T-helper 2 cell treated with Interferon-gamma antibody and Interleukin-4, amounts not matched to agents 5 μg/mL and 100 μg/mL, for 36 hours (primary cell): ENCODE results near the gene INPP5K.

Experiments used
- DNase-seq: peaks from one replicate; pipeline ENCODE4 v3.0.0; 2021; ENCODE audit warnings: low spot score
- H3K27ac Mint-ChIP-seq: one replicate; pipeline ENCODE4 v1.8.0; 2021; ENCODE audit warnings: mild to moderate bottlenecking, mixed read lengths
- H3K27me3 Mint-ChIP-seq: one replicate; pipeline ENCODE4 v1.8.0; 2021; ENCODE audit warnings: low read depth, mixed read lengths
- H3K36me3 Mint-ChIP-seq: one replicate; pipeline ENCODE4 v1.8.0; 2021; ENCODE audit warnings: low read depth, mixed read lengths
- H3K4me1 Mint-ChIP-seq: one replicate; pipeline ENCODE4 v1.8.0; 2021; ENCODE audit warnings: low read depth, mixed read lengths
- H3K4me3 Mint-ChIP-seq: one replicate; pipeline ENCODE4 v1.8.0; 2022; ENCODE audit warnings: mild to moderate bottlenecking, moderate library complexity, mixed read lengths
- H3K9me3 Mint-ChIP-seq: one replicate; pipeline ENCODE4 v1.8.0; 2021; ENCODE audit warnings: mixed read lengths

The INPP5K gene

GRCh38 chr17:1491443-1492248 is 24.8 kb downstream of the INPP5K start:
- peaks cover 7% of the 10 kb centered on the region for H3K36me3 Mint-ChIP-seq
- peak overlapping the region; percentile 91 for H3K27ac Mint-ChIP-seq
- peak; percentile 70 for DNase-seq
- peak overlapping the region; percentile 85 for H3K4me3 Mint-ChIP-seq
- H3K9me3 Mint-ChIP-seq = no peaks in the 10 kb centered on the region
- peaks cover 18% of the 10 kb centered on the region for H3K4me1 Mint-ChIP-seq
- peaks cover 3% of the 10 kb centered on the region for H3K27me3 Mint-ChIP-seq

DNA sequence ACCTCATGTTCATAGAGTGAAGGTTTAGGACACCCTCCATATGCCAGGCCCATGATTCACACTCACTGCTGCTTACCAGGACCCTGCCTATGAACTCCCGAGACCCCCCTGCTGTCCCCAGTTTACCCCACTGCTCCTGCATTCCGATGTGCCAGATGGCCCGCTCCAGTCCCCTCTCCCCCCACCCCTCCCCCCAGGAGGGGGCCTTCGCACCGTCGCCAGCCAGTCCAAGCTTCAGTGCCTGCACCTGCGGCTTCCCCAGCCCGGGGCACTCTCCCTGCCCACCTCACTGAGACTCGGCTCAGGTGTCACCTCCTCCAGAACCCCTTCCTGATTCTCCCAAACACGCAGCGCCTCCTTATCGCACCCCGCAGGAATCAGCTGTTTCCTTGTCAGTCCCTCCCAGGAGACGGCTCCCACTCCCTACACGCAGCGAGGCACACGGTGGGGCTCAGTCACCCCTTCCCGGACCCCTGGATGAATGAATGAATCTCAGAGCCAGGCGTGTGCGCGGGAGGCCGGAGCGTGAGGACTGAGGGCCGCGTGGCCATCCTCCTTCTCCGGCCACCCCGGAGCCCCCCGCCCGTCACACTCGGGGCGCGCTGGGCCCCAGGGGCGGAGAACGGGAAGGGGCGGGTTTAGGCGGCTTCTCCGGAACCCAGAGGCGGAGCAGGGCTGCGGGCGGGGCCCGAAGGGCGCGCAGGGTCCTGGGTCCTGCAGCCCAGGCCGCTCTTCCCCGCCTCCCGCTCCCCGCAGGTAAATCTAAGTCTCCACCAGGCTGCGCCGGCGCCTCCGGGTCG is 25.6 kb downstream of the INPP5K start:
- Mint-ChIP-seq H3K27me3 (peaks cover 3% of the 10 kb centered on the region), H3K4me1 (peaks cover 18% of the 10 kb centered on the region), H3K27ac (peak overlapping the region; percentile 18), H3K9me3 (no peaks in the 10 kb centered on the region), H3K4me3 (peak overlapping the region; percentile 66), H3K36me3 (peaks cover 6% of the 10 kb centered on the region)
- DNase-seq = peak; percentile 70

DNA sequence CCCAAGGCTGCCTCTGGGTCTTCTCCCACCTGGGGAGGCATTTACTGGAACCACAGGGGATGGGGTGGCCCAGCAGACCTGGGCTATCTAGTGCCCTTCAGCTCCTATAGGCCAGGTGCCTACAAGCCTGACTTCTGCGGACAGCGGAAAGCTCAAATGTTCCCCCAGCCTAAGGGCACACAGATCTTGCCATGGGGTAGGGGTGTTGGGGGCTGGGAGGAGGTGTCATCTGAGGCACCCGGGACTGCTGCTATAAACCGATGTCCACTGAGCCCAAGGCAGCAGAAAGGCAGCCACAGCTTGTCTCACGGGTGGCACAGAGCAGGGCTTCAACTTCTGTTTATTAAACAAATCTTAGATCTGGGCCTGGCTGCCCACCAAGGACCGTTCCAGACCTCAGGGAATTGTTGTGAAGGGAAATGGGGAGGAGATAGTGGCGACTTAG is 27.6 kb downstream of the INPP5K start:
- peaks cover 3% of the 10 kb centered on the region for H3K27me3 Mint-ChIP-seq
- DNase-seq = no peak
- no peaks in the 10 kb centered on the region for H3K36me3 Mint-ChIP-seq
- peak overlapping the region; percentile 77 for H3K4me3 Mint-ChIP-seq
- H3K9me3 Mint-ChIP-seq = no peaks in the 10 kb centered on the region
- H3K4me1 Mint-ChIP-seq = peaks cover 22% of the 10 kb centered on the region
- H3K27ac Mint-ChIP-seq = no peak overlapping the region

- DNase-seq = peak; percentile 68
- Mint-ChIP-seq H3K4me1 (peaks cover 22% of the 10 kb centered on the region), H3K9me3 (no peaks in the 10 kb centered on the region), H3K4me3 (peak overlapping the region; percentile 82), H3K27me3 (peaks cover 3% of the 10 kb centered on the region), H3K36me3 (peaks cover 5% of the 10 kb centered on the region), H3K27ac (peak overlapping the region; percentile 63)
Observed at GRCh38 chr17:1487939-1488825, 28.2 kb downstream of the INPP5K start.

DNA sequence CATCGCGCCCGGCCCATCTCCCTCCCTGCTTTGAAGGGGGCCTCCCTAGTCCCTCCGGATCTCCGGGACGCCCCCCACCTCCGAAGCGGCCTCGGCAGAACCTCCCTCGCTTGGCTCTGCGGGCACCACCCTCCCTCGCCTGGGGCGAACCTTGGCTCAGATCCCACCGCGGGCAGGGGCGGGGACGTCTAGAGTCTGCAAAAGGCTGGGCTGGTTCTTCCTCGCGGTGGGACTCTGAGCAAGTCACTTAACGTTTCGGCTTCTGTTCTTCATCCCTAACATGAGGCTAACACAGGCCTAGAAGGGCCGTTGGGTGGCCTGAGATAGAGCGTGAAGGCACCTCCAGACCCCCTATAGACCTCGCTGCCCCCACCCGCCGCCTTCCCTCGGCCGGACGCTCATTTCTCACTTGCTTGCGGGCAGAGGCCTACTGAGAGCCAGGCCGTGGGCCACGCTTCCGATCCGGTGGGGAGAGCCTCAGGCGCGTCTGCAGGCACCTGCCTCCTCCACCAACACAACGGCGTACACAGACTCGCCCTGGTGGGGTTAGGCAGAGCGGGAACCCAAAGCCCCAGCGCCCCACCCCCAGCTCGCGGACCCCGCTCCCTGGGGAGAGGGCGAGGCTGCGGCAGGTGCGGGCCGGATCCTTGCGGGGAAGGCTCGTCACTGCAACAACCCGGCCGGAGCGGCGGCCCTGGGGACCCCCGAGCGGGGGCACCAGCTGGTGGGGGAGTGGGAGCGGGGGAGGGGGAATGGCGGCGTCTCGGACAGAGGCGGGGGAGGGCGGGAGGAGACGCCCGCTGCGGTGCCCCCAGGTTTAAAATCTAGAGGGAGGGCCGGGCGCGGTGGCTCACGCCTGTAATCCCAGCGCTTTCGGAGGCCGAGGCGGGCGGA is 29.4 kb downstream of the INPP5K start:
- Mint-ChIP-seq H3K27me3 (peaks cover 3% of the 10 kb centered on the region), H3K36me3 (peaks cover 5% of the 10 kb centered on the region), H3K27ac (peak overlapping the region; percentile 81), H3K9me3 (no peaks in the 10 kb centered on the region), H3K4me3 (peak overlapping the region; percentile 82), H3K4me1 (peaks cover 21% of the 10 kb centered on the region)
- peak; percentile 49 for DNase-seq

DNA sequence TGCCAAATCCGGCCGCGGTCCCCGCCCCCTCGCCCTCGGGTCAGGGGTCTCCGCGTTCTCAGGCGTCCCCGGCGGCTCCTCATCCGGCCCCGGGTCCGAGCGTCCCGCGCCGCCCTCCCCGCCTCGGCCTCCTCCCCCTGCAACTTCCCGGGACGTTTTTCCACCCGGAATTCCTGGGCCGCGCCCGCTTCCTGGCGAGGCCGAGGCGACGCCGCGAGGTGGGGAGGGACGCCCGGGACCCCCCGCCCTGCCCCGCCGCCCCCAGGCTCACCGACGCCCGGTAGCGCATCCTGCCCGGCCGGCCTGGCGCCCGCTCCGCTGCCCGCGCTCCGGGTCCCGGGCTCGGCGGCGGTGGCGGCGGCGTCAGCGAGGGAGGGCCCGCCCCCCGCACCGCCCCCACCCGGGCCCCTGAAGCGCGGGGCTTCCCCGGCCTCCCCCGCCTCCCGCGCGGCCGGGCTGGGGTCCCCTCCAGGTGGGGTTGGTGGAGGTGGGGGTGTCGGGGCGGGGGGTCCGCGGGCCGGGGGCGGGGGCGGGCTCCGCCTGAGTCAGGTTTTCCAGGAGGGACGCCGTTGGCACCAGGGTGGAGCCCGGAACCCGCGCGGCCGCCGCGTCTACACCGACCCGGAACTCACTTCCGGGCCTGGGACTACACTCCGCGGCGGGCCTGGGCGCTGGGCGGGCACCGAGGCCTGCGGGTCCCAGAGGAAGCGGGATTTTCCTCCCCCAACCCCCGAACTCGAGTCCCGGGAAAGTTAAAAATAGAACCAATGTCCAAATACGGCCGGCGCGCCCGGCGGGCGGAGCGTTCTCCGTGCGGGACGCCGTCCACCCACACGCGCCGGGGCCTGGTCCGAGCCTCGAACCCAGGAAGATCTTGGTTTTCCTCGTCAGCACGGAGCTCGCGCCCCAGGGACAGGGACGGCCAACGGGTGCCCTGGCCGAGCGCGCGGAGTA is 30.7 kb downstream of the INPP5K start:
- Mint-ChIP-seq H3K36me3 (peaks cover 12% of the 10 kb centered on the region), H3K4me3 (peak overlapping the region; percentile 79), H3K9me3 (no peaks in the 10 kb centered on the region), H3K27me3 (no peaks in the 10 kb centered on the region), H3K27ac (no peak overlapping the region), H3K4me1 (peaks cover 20% of the 10 kb centered on the region)
- peak; percentile 70 for DNase-seq

GRCh38 chr17:1484676-1485422 is 31.6 kb downstream of the INPP5K start:
- peaks cover 17% of the 10 kb centered on the region for H3K4me1 Mint-ChIP-seq
- no peaks in the 10 kb centered on the region for H3K9me3 Mint-ChIP-seq
- no peaks in the 10 kb centered on the region for H3K27me3 Mint-ChIP-seq
- peak; percentile 51 for DNase-seq
- peak overlapping the region; percentile 84 for H3K4me3 Mint-ChIP-seq
- H3K27ac Mint-ChIP-seq = peak overlapping the region; percentile 84
- H3K36me3 Mint-ChIP-seq = peaks cover 13% of the 10 kb centered on the region

- H3K4me1 Mint-ChIP-seq = peaks cover 17% of the 10 kb centered on the region
- no peak for DNase-seq
- H3K27me3 Mint-ChIP-seq = no peaks in the 10 kb centered on the region
- peaks cover 13% of the 10 kb centered on the region for H3K36me3 Mint-ChIP-seq
- H3K27ac Mint-ChIP-seq = no peak overlapping the region
- no peaks in the 10 kb centered on the region for H3K9me3 Mint-ChIP-seq
- no peak overlapping the region for H3K4me3 Mint-ChIP-seq
Observed at GRCh38 chr17:1484060-1484535, 32.3 kb downstream of the INPP5K start.

DNA sequence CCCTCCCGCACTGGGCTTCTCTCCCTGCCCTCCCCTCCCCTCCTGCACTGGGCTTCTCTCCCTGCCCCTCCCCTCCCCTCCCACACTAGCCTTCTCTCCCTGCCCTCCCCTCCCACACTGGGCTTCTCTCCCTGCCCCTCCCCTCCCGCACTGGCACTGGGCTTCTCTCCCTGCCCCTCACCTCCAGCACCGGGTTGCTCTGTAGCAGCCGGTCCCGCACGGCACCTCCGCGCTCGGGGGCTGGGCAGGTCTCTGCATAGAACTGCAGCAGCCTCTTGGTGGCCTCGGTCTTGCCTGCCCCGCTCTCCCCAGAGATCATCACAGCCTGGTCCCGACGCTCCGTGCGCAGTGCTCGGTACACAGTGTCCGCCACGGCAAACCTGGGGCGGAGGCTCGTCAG is 33.7 kb downstream of the INPP5K start:
- peaks cover 16% of the 10 kb centered on the region for H3K36me3 Mint-ChIP-seq
- H3K27me3 Mint-ChIP-seq = no peaks in the 10 kb centered on the region
- H3K4me3 Mint-ChIP-seq = no peak overlapping the region
- DNase-seq = no peak
- H3K27ac Mint-ChIP-seq = no peak overlapping the region
- H3K9me3 Mint-ChIP-seq = no peaks in the 10 kb centered on the region
- H3K4me1 Mint-ChIP-seq = peaks cover 11% of the 10 kb centered on the region

GRCh38 chr17:1481736-1482135 is 34.7 kb downstream of the INPP5K start:
- Mint-ChIP-seq H3K4me3 (no peak overlapping the region), H3K36me3 (peaks cover 16% of the 10 kb centered on the region), H3K4me1 (peaks cover 6% of the 10 kb centered on the region), H3K27me3 (no peaks in the 10 kb centered on the region), H3K27ac (no peak overlapping the region), H3K9me3 (no peaks in the 10 kb centered on the region)
- DNase-seq = no peak

GRCh38 chr17:1480747-1481465 is 35.5 kb downstream of the INPP5K start:
- peaks cover 6% of the 10 kb centered on the region for H3K4me1 Mint-ChIP-seq
- no peaks in the 10 kb centered on the region for H3K27me3 Mint-ChIP-seq
- peak overlapping the region; percentile 45 for H3K27ac Mint-ChIP-seq
- no peak overlapping the region for H3K4me3 Mint-ChIP-seq
- DNase-seq = no peak
- H3K9me3 Mint-ChIP-seq = no peaks in the 10 kb centered on the region
- H3K36me3 Mint-ChIP-seq = peaks cover 16% of the 10 kb centered on the region
